ENCODE results near the gene EPC1.

- TF ChIP-seq POLR2A (IDR thresholded peaks at IDR 0.05) (no peak), CTCF (IDR thresholded peaks at IDR 0.05) (no peak)
These were observed 29.8 kb upstream of the EPC1 start for GRCh38 chr10:32376771-32377170.

All from right lobe of liver (tissue), 4 donors.